A549 (cell line): Measurements from ENCODE around the gene INSM1. TPM values are rescaled to one million over a fixed set of nuclear protein-coding genes. Genes with fewer than 3 reads are reported as not detected.

Source experiments
- ATAC-seq, 2 experiments: fragments of 200-7000 bp in 1 of 2; fragments of >200 bp in 1 of 2; cut with Nextera tagmentation in 1 of 2; cut with Tn5 transposase in 1 of 2; 3 replicates each; pipeline versions ENCODE4 v1.8.0 to v1.9.1; 2018 to 2020; ENCODE audit warnings: mild to moderate bottlenecking in 1 of 2, moderate library complexity in 1 of 2
- CTCF ChIA-PET: fragments of 300-600 bp; sonication (Branson Sonifier 250); formaldehyde crosslinking; extraction: SDS; loops from one replicate; lab custom pipeline; 2021; ENCODE audit warnings: antibody characterized with exemption, inconsistent platforms; lab: Yijun Ruan, JAX
- POLR2A ChIA-PET: fragments of 350-600 bp; formaldehyde crosslinking; extraction: SDS; loops from one replicate; lab custom pipeline; 2021; ENCODE audit warnings: antibody characterized with exemption, inconsistent platforms; lab: Yijun Ruan, JAX
- DNase-seq, 2 experiments: peaks; one replicate each; pipeline versions ENCODE4 v3.0.0 to v3.0.0-alpha.2; 2011 to 2016; ENCODE audit warnings: low read depth in 1 of 2, low spot score in 1 of 2
- FAIRE-seq: peaks from 2 replicates; lab custom pipeline; 2011; peaks lifted over from hg19 to GRCh38; lab: Jason Lieb, UNC
- H3K27ac ChIP-seq, 2 experiments: fragments of >200 bp; sonication (Bioruptor Twin); formaldehyde crosslinking; 3 replicates each; pipeline ENCODE4 v1.5.1; 2016 to 2017
- H3K4me1 ChIP-seq: fragments of >200 bp; sonication (Bioruptor Twin); formaldehyde crosslinking; 3 replicates; pipeline ENCODE4 v1.6.1; 2016
- H3K4me2 ChIP-seq: fragments of >200 bp; sonication (Bioruptor Twin); formaldehyde crosslinking; 3 replicates; pipeline ENCODE4 v1.6.1; 2016
- H3K4me3 ChIP-seq: fragments of >200 bp; sonication (Bioruptor Twin); formaldehyde crosslinking; 3 replicates; pipeline ENCODE4 v1.5.1; 2016
- H3K9me3 ChIP-seq: fragments of >200 bp; sonication (Bioruptor Twin); formaldehyde crosslinking; 3 replicates; pipeline ENCODE4 v1.6.1; 2016
- CBX8 ChIP-seq: fragments of 200-600 bp; sonication (generic); IDR thresholded peaks from 2 replicates; pipeline ENCODE4 v1.6.1; 2016
- CHD4 ChIP-seq: fragments of 200-600 bp; sonication (generic); IDR thresholded peaks from 2 replicates; pipeline ENCODE4 v1.6.1; 2016; ENCODE audit warnings: antibody characterized with exemption, mild to moderate bottlenecking, borderline replicate concordance
- FOSB ChIP-seq: fragments of 250-450 bp; sonication (Bioruptor Pico); IDR thresholded peaks from 2 replicates; pipeline ENCODE4 v1.5.0; 2020; ENCODE audit warnings: mild to moderate bottlenecking, moderate library complexity
- GATA3 ChIP-seq: IDR thresholded peaks from 2 replicates; pipeline ENCODE4 v1.6.1; 2012; ENCODE audit warnings: borderline replicate concordance
- HDAC2 ChIP-seq: fragments of 200-600 bp; sonication (generic); IDR thresholded peaks from 2 replicates; pipeline ENCODE4 v1.6.1; 2016
- HES2 ChIP-seq: fragments of >200 bp; sonication (Bioruptor Twin); formaldehyde crosslinking; IDR thresholded peaks from 2 replicates; pipeline ENCODE4 v1.6.1; 2016
- HOXA7 ChIP-seq: fragments of 250-450 bp; sonication (Bioruptor Pico); IDR thresholded peaks from 2 replicates; pipeline ENCODE4 v1.5.0; 2020; ENCODE audit warnings: mild to moderate bottlenecking, moderate library complexity
- HOXB5 ChIP-seq: fragments of 250-450 bp; sonication (Bioruptor Pico); IDR thresholded peaks from 2 replicates; pipeline ENCODE4 v1.5.0; 2020; ENCODE audit warnings: mild to moderate bottlenecking, moderate library complexity
- MAFK ChIP-seq: fragments of 450-650 bp; IDR thresholded peaks from 2 replicates; pipeline ENCODE4 v1.6.1; 2014; ENCODE audit not compliant: partially characterized antibody
- MYC ChIP-seq: IDR thresholded peaks from 2 replicates; pipeline ENCODE4 v1.6.1; 2012; ENCODE audit warnings: mild to moderate bottlenecking, inconsistent platforms, low read length, improper control_type of control experiment, borderline replicate concordance
- NFE2L2 ChIP-seq: fragments of 150-350 bp; conservative IDR thresholded peaks from 2 replicates; pipeline ENCODE4 v1.6.1; 2014; ENCODE audit warnings: low read length
- NPAS2 ChIP-seq: fragments of 250-450 bp; sonication (Bioruptor Pico); IDR thresholded peaks from 2 replicates; pipeline ENCODE4 v1.8.0; 2022; ENCODE audit warnings: mild to moderate bottlenecking, moderate library complexity, borderline replicate concordance
- NR3C1 ChIP-seq: fragments of >200 bp; sonication (Bioruptor Twin); formaldehyde crosslinking; IDR thresholded peaks from 3 replicates; pipeline ENCODE4 v1.6.1; 2017
- PBX3 ChIP-seq: IDR thresholded peaks from 2 replicates; pipeline ENCODE4 v1.6.1; 2012
- PHF8 ChIP-seq: fragments of 200-600 bp; sonication (generic); IDR thresholded peaks from 2 replicates; pipeline ENCODE4 v1.6.1; 2016; ENCODE audit warnings: low read depth, mild to moderate bottlenecking, antibody characterized with exemption, moderate library complexity, borderline replicate concordance
- POLR2AphosphoS2 ChIP-seq: conservative IDR thresholded peaks from 2 replicates; pipeline ENCODE4 v1.6.1; 2012; ENCODE audit warnings: low read length, improper control_type of control experiment, inconsistent platforms
- REST ChIP-seq: fragments of 200-600 bp; sonication (generic); IDR thresholded peaks from 2 replicates; pipeline ENCODE4 v1.6.1; 2016; ENCODE audit warnings: antibody characterized with exemption, mild to moderate bottlenecking, moderate library complexity
- RFX5 ChIP-seq: fragments of 450-650 bp; IDR thresholded peaks from 2 replicates; pipeline ENCODE4 v1.7.1; 2014; ENCODE audit warnings: antibody characterized with exemption, mild to moderate bottlenecking, moderate library complexity
- ZC3H11A ChIP-seq: fragments of 450-650 bp; IDR thresholded peaks from 2 replicates; pipeline ENCODE4 v1.6.1; 2014; ENCODE audit warnings: antibody characterized with exemption, mild to moderate bottlenecking
- ZFP36 ChIP-seq: fragments of 450-650 bp; IDR thresholded peaks from 2 replicates; pipeline ENCODE4 v1.6.1; 2014; ENCODE audit warnings: borderline replicate concordance; ENCODE audit not compliant: partially characterized antibody
- ZNF302 ChIP-seq: fragments of 250-450 bp; sonication (Bioruptor Pico); IDR thresholded peaks from 2 replicates; pipeline ENCODE4 v1.9.0; 2021; ENCODE audit warnings: inconsistent platforms, mild to moderate bottlenecking, moderate library complexity
- ZSCAN20 ChIP-seq: fragments of 250-450 bp; sonication (Bioruptor Pico); IDR thresholded peaks from 2 replicates; pipeline ENCODE4 v1.8.0; 2022; ENCODE audit warnings: mild to moderate bottlenecking, moderate library complexity
- WGBS: methylation state at CpG from one replicate; pipeline ENCODE4 v1.1.6; 2017; ENCODE audit errors: missing lambda C conversion rate; 5-methylcytosine and 5-hydroxymethylcytosine counted together
- polyA plus RNA-seq, 4 experiments: library from polyadenylated mRNA; depleted of rRNA in 3 of 4; stranded (reverse); fragments of >200 nt; fragmentation: RNase III in 1 of 4; extraction: RNeasy Plus Mini Kit Qiagen cat#74134 plus additional on column Dnase treatment in 1 of 4; gene quantifications; 2 replicates in 3 of 4; 3 replicates in 1 of 4; pipeline ENCODE4 v1.2.3, GENCODE V29; 2011 to 2017

INSM1 gene
- polyA plus RNA-seq, 2 of the 4 experiments (the other 2 are of a cell fraction): not detected

DNA sequence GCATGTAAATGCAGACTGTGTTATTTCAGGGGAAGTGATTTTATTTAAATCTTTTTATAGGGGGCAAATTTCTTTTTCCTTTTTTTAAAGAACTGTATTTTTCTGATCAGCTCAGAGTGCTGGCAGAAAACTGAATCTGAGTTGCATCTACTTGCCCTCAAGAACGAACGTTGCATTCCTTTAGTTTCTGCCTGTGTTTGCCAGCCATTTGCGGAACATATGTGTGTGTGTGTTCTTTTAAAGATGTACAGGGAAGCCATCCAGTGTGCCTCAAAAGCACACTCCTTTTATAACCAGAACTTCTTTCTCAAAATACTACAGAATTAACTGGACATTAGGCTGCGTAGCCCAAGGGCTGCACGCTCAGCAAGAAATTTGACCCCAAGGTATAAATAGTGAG is 25.8 kb upstream of the INSM1 start:
- CTCF ChIA-PET: interaction anchor here (0.9 kb wide), 1 partner anchor 18 kb away, joined by 3 read pairs; no protein-coding TSS in a partner anchor
- Histone ChIP-seq H3K4me1 (no peaks in the 10 kb centered on the region), H3K27ac (no peak overlapping the region), H3K4me3 (no peak overlapping the region), H3K4me2 (no peak overlapping the region), H3K9me3 (no peaks in the 10 kb centered on the region)
- FAIRE-seq (no peak), ATAC-seq (no peak), DNase-seq (no peak)
- POLR2A ChIA-PET: no interaction called here
- TF ChIP-seq NFE2L2 (no peak), MAFK (no peak), PHF8 (no peak), ZC3H11A (no peak), REST (no peak), ZFP36 (no peak), CBX8 (no peak), NR3C1 (no peak), CHD4 (no peak), POLR2AphosphoS2 (no peak), FOSB (CRISPR knock-in tag) (no peak), HES2 (no peak), HOXB5 (CRISPR knock-in tag) (no peak), HOXA7 (CRISPR knock-in tag) (no peak), MYC (no peak), NPAS2 (CRISPR knock-in tag) (no peak), PBX3 (no peak)
- WGBS: 69% methylated on average over 5 of the region's 5 CpGs

- H3K4me3 ChIP-seq: no peak overlapping the region
- H3K9me3 ChIP-seq: 0 out of 3 replicates have a peak, but pooled peaks cover 2% of the 10 kb centered on the region
- ChIA-PET POLR2A (no interaction called here), CTCF (interaction anchor here (1.1 kb wide), 1 partner anchor 72 kb away, joined by 3 read pairs; no protein-coding TSS in a partner anchor)
- 25% methylated on average over 7 of the region's 7 CpGs for WGBS
- no peak for ATAC-seq
- no peak for DNase-seq
- no peaks in the 10 kb centered on the region for H3K4me1 ChIP-seq
- no peak overlapping the region for H3K4me2 ChIP-seq
- no peak for FAIRE-seq
- H3K27ac ChIP-seq: no peak overlapping the region
- TF ChIP-seq CHD4 (no peak), HDAC2 (no peak), GATA3 (no peak), ZSCAN20 (CRISPR knock-in tag) (no peak)
These were observed 24.0 kb upstream of the INSM1 start for GRCh38 chr20:20343932-20344331.

DNA sequence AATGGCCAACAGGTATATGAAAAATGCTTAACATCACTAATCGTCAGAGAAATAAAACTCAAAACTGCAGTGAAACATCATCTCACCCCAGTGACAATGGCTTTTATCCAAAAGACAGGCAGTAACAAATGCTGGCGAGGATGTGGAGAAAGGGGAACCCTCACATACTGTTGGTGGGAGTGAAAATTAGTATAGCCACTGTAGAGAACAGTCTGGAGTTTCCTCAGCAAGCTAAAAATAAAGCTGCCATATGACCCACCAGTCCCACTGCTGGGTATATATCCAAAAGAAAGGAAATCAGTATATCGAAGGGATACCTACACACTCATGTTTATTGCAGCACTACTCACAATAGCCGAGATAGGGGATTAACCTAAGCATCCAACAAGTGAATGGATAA is 23.4 kb upstream of the INSM1 start:
- DNase-seq: no peak
- no peaks in the 10 kb centered on the region for H3K4me1 ChIP-seq
- H3K4me2 ChIP-seq: no peak overlapping the region
- ChIA-PET POLR2A (no interaction called here), CTCF (no interaction called here)
- H3K4me3 ChIP-seq: no peak overlapping the region
- no peak overlapping the region for H3K27ac ChIP-seq
- peak; percentile 46 for FAIRE-seq
- ATAC-seq: no peak
- 0 out of 3 replicates have a peak, but pooled peaks cover 2% of the 10 kb centered on the region for H3K9me3 ChIP-seq
- WGBS: 18% methylated on average over 4 of the region's 4 CpGs
- TF ChIP-seq RFX5 (no peak), ZNF302 (CRISPR knock-in tag) (no peak), CBX8 (no peak)
- TF ChIP-seq, all 56 proteins: peak for 0
